GM18867 (cell line): ENCODE data around the gene CRKL.
"Not testable (repeated sequence)": the region's sequence is repeated elsewhere in the genome, so short reads cannot be mapped to it uniquely, and the experiment has no call there.

ENCODE experiments used
- ATAC-seq: cut with Tn5 transposase; IDR thresholded peaks from one replicate; pipeline ENCODE4 v1.9.1; 2021; ENCODE audit warnings: mild to moderate bottlenecking, moderate library complexity; ENCODE audit not compliant: unreplicated experiment

CRKL gene

GRCh38 chr22:20899827-20900423 lies 17.3 kb upstream of the CRKL start:
- ATAC-seq = no peak

DNA sequence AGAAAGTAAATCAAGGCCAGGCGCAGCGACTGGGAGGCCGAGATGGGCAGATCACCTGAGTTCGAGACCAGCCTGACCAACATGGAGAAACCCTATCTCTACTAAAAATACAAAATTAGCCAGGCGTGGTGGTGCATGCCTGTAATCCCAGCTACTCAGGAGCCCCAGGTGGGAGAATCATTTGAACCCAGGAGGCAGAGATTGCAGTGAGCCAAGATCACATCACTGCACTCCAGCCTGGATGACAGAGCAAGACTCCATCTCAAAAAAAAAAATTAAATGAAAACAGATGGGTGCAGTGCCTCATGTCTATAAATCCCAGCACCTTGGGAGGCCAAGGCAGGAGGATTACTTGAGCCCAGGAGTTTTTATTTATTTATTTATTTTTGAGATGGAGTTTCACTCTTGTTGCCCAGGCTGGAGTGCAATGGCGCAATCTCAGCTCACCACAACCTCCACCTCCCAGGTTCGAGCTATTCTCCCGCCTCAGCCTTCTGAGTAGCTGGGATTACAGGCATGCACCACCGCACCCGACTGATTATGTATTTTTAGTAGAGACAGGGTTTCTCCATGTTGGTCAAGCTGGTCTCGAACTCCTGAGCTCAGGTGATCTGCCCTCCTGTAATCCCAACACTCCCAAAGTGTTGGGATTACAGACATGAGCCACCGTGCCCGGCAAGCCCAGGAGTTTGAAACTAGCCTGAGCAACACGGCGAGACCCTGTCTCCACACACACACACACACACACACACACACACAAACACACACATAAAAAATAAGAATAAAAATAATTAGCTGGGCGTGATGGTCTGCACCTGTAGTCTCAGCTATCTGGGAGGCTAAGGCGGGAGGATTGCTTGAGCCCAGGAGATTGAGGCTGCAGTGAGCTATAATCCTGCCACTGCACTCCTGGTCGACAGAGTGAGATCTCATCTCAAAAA lies 15.8 kb upstream of the CRKL start:
- ATAC-seq = not testable (repeated sequence)

GRCh38 chr22:20903093-20903492 lies 14.1 kb upstream of the CRKL start:
- no peak for ATAC-seq

DNA sequence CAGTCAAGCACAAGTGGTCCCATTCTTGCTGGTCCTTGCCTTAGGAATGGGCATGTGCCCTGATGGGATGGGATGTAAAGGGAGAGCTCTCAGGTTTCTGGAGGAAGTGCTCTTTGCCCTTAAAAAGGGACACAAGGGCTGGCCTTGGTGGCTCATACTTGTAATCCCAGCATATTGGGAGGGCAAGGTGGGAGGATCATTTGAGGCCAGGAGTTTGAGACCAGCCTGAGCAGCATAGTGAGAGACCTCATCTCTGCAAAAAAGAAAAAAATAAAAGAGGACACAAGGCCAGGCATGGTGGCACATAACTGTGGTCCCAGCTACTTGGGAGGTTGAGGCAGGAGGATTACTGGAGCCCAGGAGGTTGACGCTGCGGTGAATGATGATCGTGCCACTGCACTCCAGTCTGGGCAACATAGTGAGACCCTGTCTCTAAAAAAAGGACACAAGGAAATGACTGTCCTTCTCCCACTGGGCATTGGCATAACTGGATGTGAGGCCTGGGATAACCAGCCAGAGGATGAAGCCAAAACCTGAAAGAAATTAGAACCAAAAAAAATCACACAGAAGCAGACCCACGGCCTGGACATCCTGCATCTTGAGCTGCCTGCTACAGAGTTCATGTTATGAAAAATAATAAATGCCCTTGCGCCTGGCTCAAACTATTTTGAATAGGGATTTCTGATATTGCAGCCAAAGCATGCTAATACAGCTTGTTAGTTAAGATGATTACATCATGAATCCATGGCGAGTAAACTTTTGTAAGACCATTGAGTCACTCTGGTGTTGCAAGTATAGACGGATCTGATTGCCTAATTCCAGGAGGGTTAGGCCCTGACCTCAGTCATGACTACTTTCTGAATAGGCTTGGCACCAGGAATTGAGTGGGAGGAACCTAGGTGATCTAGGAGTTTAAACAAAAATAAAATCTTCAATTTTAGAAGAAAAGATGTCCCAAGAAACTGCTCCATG lies 12.9 kb upstream of the CRKL start:
- ATAC-seq = no peak

DNA sequence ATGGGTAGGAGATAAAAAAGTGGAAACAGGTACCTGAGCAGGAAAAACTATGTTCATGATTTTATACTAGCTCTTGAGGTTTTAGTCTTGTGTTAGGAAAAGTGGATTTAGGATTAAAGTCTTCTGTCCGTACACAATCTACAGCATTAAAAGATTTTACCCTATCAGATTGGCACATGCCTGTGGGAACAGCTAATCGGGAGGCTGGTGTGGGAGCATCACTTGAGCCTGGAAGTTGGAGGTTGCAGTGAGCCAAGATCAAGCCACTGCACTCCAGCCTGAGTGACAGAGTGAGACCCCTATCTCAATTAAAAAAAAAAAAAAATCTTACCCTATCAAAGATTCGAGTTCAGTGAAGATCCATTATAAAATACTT lies 12.2 kb upstream of the CRKL start:
- no peak for ATAC-seq

DNA sequence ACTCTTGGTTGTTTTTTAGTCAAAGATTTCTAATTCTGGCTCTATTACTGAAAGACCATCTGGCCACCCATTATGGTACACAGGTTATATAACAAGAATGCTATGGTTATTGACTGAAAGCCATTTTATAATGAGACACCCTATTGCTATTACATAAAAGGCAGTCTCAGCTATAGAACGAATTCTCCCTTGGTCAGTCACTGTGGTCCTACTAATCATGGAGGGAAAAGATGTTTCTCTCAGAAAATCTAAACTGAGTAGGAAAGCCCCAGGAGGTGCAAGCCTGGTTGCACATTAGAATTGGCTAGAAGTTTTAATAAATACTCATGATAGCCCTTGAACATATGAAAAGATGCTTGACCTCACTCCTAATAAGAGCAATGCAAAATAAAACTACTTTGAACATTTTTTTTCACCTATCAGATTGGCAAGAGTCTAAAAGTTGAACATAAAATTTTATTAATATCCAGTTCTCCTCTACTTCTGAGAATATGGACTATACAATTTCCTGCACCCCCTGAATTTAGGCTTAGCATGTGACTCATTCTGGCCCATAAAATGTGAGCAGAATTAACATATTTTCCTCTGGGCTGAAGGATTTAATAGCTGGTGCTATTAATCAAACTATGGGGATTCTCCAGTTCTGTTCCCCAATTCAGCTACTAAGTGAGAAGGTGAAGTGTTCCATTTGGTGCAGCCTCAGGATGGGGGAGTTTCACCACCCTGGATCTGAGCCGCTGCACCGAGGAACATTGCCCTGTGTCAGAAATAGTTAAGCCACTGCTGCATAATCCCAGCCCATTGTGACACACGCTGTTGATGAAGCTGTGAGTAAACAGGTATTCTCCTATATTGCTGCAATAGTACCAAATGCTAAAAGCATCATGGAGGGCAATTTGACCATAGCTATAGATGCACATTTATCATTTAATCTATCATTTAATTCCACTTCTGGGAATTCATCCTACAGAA lies 11.5 kb upstream of the CRKL start:
- no peak for ATAC-seq

DNA sequence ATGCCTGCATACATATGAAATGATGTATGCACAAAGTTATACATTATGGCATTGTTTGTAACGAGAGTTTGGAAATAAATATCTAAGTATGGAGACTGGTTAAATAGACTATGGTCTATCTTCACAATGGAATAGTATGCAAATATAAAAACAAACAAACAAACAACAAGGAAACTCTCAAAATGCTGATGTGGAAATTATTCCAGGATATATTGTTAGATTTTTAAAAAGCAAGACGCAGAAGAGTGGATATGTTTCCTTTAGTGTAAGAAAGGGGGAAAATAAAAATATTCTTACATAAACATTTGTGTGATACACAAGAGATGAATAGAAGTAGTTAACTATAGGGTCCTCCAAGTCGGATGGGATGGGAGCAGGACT lies 10.8 kb upstream of the CRKL start:
- ATAC-seq = no peak

- not testable (repeated sequence) for ATAC-seq
Measured at GRCh38 chr22:20908717-20909116, 8.5 kb upstream of the CRKL start.

DNA sequence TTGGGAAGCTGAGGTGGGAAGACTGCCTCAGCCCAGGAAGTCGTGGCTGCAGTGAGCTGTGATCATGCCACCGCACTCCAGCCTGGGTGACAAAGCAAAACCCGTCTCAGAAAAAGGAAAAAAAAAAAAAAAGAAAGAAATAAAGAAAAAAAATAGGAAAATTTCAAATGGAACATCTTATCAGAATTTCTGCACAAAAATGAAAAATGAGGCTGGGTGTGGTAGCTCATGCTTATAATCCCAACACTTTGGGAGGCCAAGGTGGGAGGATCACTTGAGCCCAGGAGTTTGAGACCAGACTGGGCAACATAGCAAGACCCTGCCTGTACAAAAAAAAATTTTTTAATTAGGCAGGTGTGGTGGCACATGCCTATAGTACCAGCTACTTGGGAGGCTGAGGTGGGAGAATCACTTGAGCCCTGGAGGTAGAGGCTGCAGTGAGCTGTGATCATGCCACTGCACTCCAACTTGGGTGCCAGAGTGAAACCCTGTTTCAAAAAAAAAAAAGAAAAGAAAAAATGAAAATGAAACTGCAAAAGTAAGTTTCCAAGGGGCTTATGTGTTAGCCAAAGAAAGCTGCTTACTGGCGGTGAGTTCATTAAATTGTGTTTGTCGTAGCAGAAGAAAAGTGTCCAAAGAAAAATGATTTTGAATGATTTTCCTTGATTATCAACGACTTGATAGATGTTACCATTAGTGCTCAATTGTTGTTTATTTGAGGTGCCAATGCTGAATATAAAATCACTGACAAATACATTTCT lies 7.5 kb upstream of the CRKL start:
- no peak for ATAC-seq

GRCh38 chr22:20912494-20912893 lies 4.7 kb upstream of the CRKL start:
- no peak for ATAC-seq

DNA sequence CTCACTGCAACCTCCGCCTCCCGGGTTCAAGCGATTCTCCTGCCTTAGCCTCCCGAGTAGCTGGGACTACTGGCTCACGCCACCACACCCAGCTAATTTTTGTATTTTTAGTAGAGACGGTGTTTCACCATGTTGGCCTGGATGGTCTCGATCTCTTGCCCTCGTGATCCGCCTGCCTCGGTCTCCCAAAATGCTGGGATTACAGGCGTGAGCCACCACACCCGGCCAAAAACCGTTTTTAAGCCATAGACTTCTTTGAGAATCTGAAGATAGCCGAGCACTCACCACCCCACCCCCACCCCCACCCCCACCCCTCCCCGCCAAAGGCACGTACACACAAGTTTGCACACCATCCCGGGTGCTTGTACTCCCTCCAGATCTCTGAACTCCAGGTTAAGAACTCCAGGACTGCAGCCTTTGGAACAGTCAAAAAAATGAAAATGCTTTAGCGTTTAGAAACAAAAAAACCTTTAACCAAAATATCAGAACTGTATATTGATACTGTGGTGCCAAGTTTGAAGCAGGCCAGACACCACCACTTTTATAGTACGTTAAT lies 1.5 kb downstream of the CRKL start:
- ATAC-seq = no peak

DNA sequence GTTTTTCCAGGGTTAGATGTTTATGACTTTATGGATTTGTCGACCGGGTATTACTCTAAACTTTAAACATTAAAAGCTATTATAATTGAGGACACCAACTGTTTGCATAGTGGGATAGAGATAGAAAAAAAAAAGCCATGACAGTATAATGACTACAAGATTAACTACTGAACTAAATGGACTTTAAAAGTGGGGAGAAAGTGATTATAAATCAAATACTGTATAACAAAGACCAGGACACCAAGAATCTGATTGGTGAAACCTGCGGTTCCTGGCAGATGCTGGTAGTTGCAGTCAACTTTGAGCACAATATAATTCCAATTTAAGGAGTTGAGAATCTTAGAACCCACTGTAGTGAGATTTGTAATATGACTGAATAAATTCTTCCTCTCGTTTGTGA lies 2.5 kb downstream of the CRKL start:
- no peak for ATAC-seq

DNA sequence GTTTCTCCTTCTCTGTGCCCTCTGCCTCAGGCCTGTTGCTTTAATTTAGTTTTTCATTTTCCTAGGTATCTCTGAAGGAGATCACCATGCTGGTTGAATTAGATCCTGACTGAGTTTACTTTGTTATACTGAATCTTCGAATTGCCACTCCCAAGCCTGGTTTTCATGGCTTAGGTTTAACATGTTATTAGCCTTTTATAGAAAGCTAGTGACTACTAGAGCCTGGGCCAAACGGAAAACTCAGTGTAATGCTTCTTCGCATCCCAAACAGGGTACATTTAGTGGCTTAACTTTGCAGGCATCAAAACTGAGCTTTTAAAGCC lies 3.6 kb downstream of the CRKL start:
- ATAC-seq = no peak

- ATAC-seq = no peak
Measured at GRCh38 chr22:20922141-20922751, 5.0 kb downstream of the CRKL start.

- no peak for ATAC-seq
Measured at GRCh38 chr22:20926243-20926642, 9.0 kb downstream of the CRKL start.

- no peak for ATAC-seq
Measured at GRCh38 chr22:20927940-20928572, 10.8 kb downstream of the CRKL start.

DNA sequence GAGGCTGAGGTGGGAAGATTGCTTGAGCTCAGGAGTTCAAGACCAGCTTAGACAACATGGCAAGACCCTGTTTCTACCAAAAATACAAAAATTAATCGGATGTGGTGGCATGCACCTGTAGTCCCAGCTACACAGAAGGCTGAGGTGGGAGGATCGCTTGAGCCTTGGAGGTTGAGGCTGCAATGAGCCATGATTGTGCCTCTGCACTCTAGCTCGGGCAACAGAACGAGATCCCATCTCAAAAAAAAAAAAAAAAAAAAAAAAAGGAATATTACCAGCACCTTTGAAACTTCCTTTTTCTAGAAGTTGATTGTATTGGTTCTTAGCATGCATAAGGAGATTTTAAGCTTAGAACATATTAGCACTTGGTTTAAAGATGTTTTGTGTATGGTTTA lies 11.4 kb downstream of the CRKL start:
- ATAC-seq = no peak

GRCh38 chr22:20930004-20930403 lies 12.8 kb downstream of the CRKL start:
- ATAC-seq = no peak
